22Rv1 (cell line): ENCODE data around the gene RNF133.

ENCODE experiments used
- H3K27ac ChIP-seq: fragments of 450-650 bp; 2 replicates; pipeline ENCODE4 v1.5.1; 2017
- CTCF ChIP-seq: fragments of 450-650 bp; IDR thresholded peaks from 2 replicates; pipeline ENCODE4 v1.5.1; 2017; ENCODE audit warnings: mild to moderate bottlenecking
- ZFX ChIP-seq: fragments of 450-650 bp; IDR thresholded peaks from 2 replicates; pipeline ENCODE4 v1.6.1; 2017; ENCODE audit warnings: antibody characterized with exemption, borderline replicate concordance

The RNF133 gene

GRCh38 chr7:122679813-122680212, 19.1 kb downstream of the RNF133 start:
- TF ChIP-seq CTCF = no peak
- no peak for TF ChIP-seq ZFX
- peak overlapping the region; percentile 82 for H3K27ac ChIP-seq

GRCh38 chr7:122679269-122679709, 19.6 kb downstream of the RNF133 start:
- H3K27ac ChIP-seq = peak overlapping the region; percentile 82

GRCh38 chr7:122677149-122677548, 21.8 kb downstream of the RNF133 start:
- no peak for TF ChIP-seq ZFX
- no peak for TF ChIP-seq CTCF
- H3K27ac ChIP-seq = peak overlapping the region; percentile 10; the same call in 1 of the 2 replicates

- TF ChIP-seq CTCF (no peak), ZFX (no peak)
- peak overlapping the region; percentile 10; the same call in 1 of the 2 replicates for H3K27ac ChIP-seq
Measured at GRCh38 chr7:122676466-122676865, 22.5 kb downstream of the RNF133 start.

GRCh38 chr7:122675621-122676020, 23.3 kb downstream of the RNF133 start:
- H3K27ac ChIP-seq = no peak overlapping the region
- no peak for TF ChIP-seq ZFX
- TF ChIP-seq CTCF = no peak

GRCh38 chr7:122675011-122675410, 23.9 kb downstream of the RNF133 start:
- H3K27ac ChIP-seq = no peak overlapping the region
- TF ChIP-seq CTCF (no peak), ZFX (no peak)

- H3K27ac ChIP-seq = no peak overlapping the region
- TF ChIP-seq ZFX (no peak), CTCF (no peak)
Measured at GRCh38 chr7:122674502-122674901, 24.4 kb downstream of the RNF133 start.

GRCh38 chr7:122673951-122674350, 25.0 kb downstream of the RNF133 start:
- TF ChIP-seq ZFX (no peak), CTCF (no peak)
- H3K27ac ChIP-seq = no peak overlapping the region
